Measurements from ENCODE around the gene ELL. TPM values are rescaled to one million over a fixed set of nuclear protein-coding genes. Genes with fewer than 3 reads are reported as not detected.

ELL gene
- total RNA-seq, 2 donors from 2014 or later, result 18.1 to 19.1 TPM

- DNase-seq (no peak), ATAC-seq (peak; percentile 5)
- intact Hi-C loops (cut with DNase I, micrococcal nuclease), result no loop called here
Measured at GRCh38 chr19:18508585-18508984, 13.3 kb downstream of the ELL start.

DNA sequence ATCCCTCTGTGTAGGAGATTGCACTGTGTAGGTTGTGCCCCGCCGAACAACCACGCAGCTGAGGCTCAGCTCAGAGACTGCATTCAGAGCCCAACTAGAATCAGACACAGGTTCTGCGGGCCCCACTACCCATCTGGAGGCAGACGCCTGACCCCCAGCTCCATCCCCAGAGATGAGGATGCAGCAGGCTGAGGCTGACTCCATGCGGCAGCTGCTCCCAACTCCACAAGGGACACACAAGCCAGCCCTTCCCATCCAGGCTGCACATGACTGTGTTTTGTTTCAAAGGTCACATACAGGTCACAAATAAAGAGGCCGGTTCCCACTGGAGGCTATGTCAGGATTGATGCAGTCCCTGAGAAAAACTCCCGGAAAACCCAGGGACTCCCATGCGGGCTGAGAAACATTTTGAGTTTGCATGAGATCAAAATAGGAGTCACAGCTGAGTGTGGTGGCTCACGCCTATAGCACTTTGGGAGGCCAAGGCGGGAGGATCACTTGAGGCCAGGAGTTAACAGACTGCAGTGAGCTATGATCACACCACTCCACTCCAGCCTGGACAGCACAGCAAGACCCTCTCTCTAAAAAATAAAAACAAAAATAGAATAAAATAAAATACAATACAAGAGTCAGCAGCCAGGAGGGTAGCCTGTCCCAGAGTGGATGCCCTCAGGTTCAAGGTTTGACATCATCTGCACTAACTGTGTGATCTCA, 14.0 kb downstream of the ELL start:
- ATAC-seq (peak; percentile 12), DNase-seq (no peak)
- intact Hi-C loops (cut with DNase I, micrococcal nuclease), result no loop called here

DNA sequence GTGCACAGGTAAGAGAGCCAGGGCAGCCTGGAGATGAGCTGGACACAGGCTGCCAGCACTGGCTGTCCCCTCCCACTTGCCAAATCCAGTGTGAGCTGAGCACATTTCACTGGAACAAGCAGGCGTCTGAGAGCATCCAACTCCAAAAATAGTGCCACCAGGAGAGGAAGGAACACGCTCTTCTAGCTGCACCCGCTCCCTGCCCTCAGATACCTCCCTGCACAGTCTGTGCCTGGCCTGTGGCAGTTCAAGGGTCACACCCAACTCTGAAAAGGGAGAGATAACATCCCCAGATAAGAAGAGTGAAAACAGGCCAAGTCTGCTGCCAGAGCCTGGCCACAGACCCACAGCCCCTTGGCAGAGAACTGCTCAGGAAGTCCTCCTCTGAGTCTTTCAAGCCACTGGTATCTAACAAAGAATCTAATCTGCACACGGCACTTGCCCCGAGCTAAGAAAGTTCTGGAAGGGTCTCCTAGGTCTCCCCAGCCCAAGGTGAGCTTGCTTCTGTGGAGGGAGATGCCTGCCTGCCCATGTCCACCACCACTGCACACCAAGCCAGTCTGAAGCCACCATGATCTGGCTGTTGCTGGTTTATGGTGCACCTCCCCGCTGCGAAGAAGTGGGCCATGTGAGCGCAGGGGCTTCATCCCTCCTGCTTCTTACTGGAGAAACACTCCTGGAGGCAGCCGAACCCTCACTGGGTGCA, 14.7 kb downstream of the ELL start:
- peak; percentile 36 for ATAC-seq
- DNase-seq, result peak; percentile 38 to 63
- intact Hi-C loops (cut with DNase I, micrococcal nuclease), result no loop called here

DNA sequence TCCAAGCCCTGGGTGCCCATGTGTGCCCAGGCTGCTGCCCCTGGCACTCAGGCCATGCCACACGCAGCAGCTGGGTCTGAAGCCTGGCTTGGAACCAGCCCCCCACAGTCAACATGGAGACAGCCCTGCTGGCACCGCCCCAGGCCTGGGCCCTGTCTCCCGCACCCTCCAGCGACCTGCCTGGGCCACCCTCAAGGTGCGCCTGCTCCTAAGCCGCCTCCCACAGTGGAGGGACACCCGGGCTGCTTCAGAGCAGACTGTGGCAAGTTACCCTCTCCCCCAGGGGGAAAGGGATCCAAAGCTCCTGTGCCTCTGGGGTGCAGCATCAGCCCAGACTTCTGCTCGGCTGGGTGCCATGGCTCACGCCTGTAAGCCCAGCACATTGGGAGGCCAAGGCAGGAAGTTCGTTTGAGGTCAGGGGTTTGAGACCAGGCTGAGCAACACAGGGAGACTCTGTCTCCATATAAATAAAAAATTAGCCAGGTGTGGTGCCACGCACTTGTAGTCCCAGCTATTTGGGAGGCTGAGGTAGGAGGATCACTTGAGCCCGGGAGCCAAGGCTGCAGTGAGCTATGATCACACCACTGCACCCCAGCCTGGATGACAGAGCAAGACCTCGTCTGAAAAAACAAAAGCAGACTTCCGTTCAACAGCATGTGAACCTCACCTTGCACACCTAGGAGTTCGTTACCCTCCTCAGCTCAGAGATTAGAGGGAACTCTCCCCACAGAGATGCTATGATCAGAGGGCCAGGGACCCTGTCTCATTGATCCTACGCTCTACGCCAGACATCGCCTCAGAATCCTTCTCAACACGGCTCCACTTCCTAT, 15.6 kb downstream of the ELL start:
- ATAC-seq (no peak), DNase-seq (no peak)
- intact Hi-C loops (cut with DNase I, micrococcal nuclease), result no loop called here

- intact Hi-C loops (cut with DNase I, micrococcal nuclease), result no loop called here
- peak in 1 of 2 donors; percentile 60 for DNase-seq
- peak; percentile 52 for ATAC-seq
Measured at GRCh38 chr19:18504886-18505610, 16.8 kb downstream of the ELL start.

GRCh38 chr19:18503971-18504885, 17.6 kb downstream of the ELL start:
- intact Hi-C loops (cut with DNase I, micrococcal nuclease), result no loop called here
- DNase-seq (peak; percentile 83 to 87), ATAC-seq (peak; percentile 72)

- intact Hi-C loops (cut with DNase I, micrococcal nuclease), result no loop called here
- DNase-seq, result no peak
- ATAC-seq, result no peak
Measured at GRCh38 chr19:18503337-18503970, 18.4 kb downstream of the ELL start.

DNA sequence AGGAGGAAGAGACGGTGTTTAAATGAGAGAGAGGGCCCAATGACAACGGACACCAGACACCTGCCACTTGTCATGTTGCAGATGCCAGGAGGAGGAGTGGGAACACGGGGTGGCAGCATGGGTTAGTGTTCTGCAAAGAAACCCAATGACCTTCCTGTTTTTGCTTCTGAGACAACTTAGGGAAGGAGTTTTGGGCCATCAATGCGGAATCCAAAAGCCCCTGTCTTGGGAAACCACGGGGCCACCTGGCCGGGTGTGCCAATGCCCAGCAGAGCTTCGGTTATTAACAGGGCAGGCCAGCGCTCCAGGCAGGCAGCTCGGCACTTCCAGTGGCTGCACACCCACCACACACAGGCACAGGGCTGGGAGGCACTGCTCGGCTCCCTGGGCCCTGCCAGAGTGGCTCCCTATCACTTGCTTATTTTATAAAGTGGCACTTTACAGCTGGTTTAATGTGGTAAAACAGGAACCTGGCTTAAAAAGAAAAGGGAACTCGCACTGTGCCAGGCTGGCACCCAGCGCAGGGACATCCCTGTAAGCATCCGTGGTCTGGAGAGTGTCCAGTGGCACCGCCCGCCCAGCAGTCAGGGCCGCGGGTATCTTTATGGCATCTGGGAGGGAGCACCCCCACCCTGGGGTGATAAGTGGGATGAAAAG, 19.1 kb downstream of the ELL start:
- intact Hi-C loops (cut with DNase I, micrococcal nuclease), result no loop called here
- DNase-seq, result no peak
- ATAC-seq, result no peak

GRCh38 chr19:18502246-18502637, 19.6 kb downstream of the ELL start:
- intact Hi-C loops (cut with DNase I, micrococcal nuclease), result no loop called here

DNA sequence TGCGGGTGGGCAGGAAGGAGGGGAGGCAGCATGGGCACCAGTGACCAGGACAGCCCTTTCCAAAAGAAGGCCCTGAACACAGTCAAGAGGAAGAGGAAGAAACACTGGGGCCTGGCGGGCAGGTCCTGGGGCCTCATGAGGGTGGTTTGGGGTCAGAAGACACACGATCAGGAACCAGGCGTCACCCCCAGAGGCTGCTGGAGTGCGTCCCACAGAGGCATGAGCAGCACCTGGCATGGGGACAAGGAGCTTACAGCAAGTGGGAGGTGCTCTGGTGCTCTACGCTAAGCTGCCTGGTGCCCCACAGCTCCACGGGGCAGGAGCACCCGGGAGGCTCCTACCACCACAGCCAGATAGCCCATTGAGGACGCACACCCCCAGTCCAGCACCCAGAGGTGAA, 20.0 kb downstream of the ELL start:
- ATAC-seq (no peak), DNase-seq (peak in 1 of 2 donors; percentile 52)
- intact Hi-C loops (cut with DNase I, micrococcal nuclease), result no loop called here

More at GRCh38 chr19:18502246-18502637, 19.6 kb downstream of the ELL start:
- DNase-seq (no peak), ATAC-seq (no peak)

- intact Hi-C loops (cut with DNase I, micrococcal nuclease), result no loop called here
- ATAC-seq (no peak), DNase-seq (no peak)
Measured at GRCh38 chr19:18501351-18501750, 20.5 kb downstream of the ELL start.

DNA sequence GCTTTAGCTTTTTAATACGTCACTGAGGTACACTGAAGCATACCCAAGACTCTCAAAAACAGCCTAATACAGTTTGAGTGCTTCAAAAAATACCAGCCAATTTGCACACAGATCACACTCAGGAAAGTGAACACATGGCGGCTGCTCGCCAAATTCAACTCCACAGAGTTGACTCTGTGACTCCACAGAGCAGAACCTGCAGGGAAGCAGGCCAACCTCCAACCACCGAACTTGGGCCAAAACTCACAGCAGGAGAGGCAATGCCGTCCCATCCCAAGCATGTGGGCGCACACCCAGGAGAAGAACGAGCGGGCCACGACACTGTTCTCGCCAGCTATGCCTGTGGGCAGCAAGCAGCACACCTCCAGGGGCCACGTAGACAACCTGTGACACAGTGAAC, 21.1 kb downstream of the ELL start:
- DNase-seq (no peak), ATAC-seq (no peak)
- intact Hi-C loops (cut with DNase I, micrococcal nuclease), result no loop called here

DNA sequence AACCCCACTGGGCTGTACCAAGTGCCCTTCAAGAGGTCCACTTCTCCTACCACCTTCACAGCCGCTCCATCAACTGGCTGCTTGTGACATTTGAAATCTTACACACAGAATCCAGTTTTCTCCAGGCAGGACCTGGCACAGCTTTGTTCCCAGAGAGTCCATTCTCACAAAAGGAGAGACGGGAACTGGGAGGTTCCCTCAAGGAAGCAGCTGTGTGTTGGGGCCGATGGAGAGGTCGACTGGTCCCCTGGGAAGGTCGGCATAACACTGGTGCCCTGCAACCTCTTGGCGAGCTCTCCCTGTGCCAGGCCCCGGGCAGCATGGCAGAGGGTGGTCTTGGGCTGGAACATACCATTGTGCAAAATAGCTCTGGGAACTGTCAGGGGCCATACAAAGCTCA, 21.5 kb downstream of the ELL start:
- no peak for ATAC-seq
- intact Hi-C loops (cut with DNase I, micrococcal nuclease), result no loop called here
- no peak for DNase-seq

GRCh38 chr19:18499055-18499775, 22.7 kb downstream of the ELL start:
- no peak for DNase-seq
- intact Hi-C loops (cut with DNase I, micrococcal nuclease), result no loop called here
- no peak for ATAC-seq

DNA sequence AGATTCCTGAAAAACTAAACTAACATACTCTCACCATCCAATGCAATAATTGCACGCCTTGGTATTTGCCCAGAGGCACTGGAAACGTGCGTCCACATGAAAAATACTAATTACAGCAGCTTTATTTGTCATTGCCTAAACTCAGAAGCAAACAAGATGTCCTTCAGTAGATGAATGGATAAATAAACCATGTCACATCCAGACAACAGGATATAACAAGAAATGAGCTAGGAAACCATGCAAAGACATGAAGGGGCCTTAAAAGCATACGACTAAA, 25.0 kb downstream of the ELL start:
- DNase-seq (no peak), ATAC-seq (no peak)
- intact Hi-C loops (cut with DNase I, micrococcal nuclease), result no loop called here

DNA sequence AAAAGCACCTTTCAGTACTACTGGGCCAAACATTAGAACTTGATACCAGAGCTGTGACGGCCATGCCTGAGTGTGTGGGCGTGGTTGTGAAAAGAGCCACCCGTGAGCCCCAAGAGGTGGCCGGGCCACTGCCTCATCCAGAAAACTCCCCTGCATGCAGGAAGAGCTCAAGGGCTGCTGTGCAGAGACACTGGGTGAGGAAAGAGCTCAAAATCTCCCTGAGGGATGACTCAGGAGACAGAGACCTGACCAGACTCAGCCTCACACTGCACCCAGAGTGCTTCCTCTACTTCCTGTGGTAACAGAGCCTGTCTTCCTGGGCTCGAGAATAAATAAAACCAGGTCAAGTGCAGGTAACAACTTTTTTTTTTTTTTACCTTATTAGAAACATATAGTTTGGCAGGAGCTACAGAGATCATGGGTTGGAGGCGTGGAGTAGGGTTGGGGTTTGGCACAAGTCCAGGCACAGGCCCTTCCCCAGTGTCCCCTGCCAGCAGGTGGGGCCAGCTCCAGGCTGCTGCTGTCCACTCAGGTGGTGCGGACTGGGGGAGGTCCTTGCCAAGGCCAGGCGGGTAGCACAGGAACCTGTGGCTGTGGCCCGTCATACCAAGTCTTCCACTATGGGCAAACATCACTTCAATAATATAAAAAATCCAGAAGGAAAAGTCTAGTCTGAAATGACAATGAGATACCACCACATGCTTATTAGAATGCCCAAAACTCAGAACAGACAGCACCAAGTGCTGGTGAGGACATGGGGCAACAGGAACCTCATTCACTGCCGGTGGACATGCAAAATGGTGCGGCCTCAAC, 25.5 kb downstream of the ELL start:
- intact Hi-C loops (cut with DNase I, micrococcal nuclease), result no loop called here
- ATAC-seq (peak; percentile 84), DNase-seq (peak; percentile 70 to 75)

Data from left colon (tissue), 2 donors.